HT-29 (cell line): ENCODE measurements around the gene KANSL3. TPM values are rescaled to one million over a fixed set of nuclear protein-coding genes. Genes with fewer than 3 reads are reported as not detected.
"Not testable (repeated sequence)": the region's sequence is repeated elsewhere in the genome, so short reads cannot be mapped to it uniquely, and the experiment has no call there.

Experiments
- DNase-seq: peaks from one replicate; pipeline ENCODE4 v3.0.0-alpha.2; 2015; ENCODE audit warnings: low spot score
- total RNA-seq: library from RNA; depleted of rRNA; stranded (reverse); fragments of >200 nt; shearing (Covaris generic); gene quantifications from 2 replicates; pipeline ENCODE4 v1.2.3, GENCODE V29; 2014

Gene KANSL3
- total RNA-seq, 1 experiment from 2014 or later = 21.9 TPM

GRCh38 chr2:96564026-96564425 lies 74.1 kb downstream of the KANSL3 start:
- DNase-seq = no peak

GRCh38 chr2:96558485-96558884 lies 79.6 kb downstream of the KANSL3 start:
- no peak for DNase-seq

GRCh38 chr2:96558061-96558460 lies 80.1 kb downstream of the KANSL3 start:
- DNase-seq = no peak

- DNase-seq = not testable (repeated sequence)
These were observed 80.7 kb downstream of the KANSL3 start for GRCh38 chr2:96557421-96557820.

- peak; percentile 89 for DNase-seq
These were observed 81.4 kb downstream of the KANSL3 start for GRCh38 chr2:96556441-96557330.

GRCh38 chr2:96555146-96555610 lies 82.9 kb downstream of the KANSL3 start:
- DNase-seq = no peak

GRCh38 chr2:96554293-96555145 lies 83.6 kb downstream of the KANSL3 start:
- DNase-seq = peak; percentile 54

- not testable (repeated sequence) for DNase-seq
These were observed 84.2 kb downstream of the KANSL3 start for GRCh38 chr2:96553957-96554292.

GRCh38 chr2:96553176-96553956 lies 84.7 kb downstream of the KANSL3 start:
- DNase-seq = no peak

GRCh38 chr2:96552315-96553175 lies 85.6 kb downstream of the KANSL3 start:
- no peak for DNase-seq

GRCh38 chr2:96551605-96552314 lies 86.4 kb downstream of the KANSL3 start:
- DNase-seq = no peak

- DNase-seq = no peak
These were observed 87.1 kb downstream of the KANSL3 start for GRCh38 chr2:96550787-96551604.

GRCh38 chr2:96549967-96550786 lies 87.9 kb downstream of the KANSL3 start:
- peak; percentile 86 for DNase-seq

GRCh38 chr2:96549466-96549785 lies 88.7 kb downstream of the KANSL3 start:
- no peak for DNase-seq

GRCh38 chr2:96548558-96549465 lies 89.3 kb downstream of the KANSL3 start:
- DNase-seq = no peak

GRCh38 chr2:96547731-96548171 lies 90.4 kb downstream of the KANSL3 start:
- DNase-seq = no peak

GRCh38 chr2:96547203-96547641 lies 90.9 kb downstream of the KANSL3 start:
- DNase-seq = no peak
